Measurements from ENCODE around the gene KHDRBS2.

GRCh38 chr6:62288974-62289373 lies 2.9 kb upstream of the KHDRBS2 start:
- TF ChIP-seq, protein P1, sequence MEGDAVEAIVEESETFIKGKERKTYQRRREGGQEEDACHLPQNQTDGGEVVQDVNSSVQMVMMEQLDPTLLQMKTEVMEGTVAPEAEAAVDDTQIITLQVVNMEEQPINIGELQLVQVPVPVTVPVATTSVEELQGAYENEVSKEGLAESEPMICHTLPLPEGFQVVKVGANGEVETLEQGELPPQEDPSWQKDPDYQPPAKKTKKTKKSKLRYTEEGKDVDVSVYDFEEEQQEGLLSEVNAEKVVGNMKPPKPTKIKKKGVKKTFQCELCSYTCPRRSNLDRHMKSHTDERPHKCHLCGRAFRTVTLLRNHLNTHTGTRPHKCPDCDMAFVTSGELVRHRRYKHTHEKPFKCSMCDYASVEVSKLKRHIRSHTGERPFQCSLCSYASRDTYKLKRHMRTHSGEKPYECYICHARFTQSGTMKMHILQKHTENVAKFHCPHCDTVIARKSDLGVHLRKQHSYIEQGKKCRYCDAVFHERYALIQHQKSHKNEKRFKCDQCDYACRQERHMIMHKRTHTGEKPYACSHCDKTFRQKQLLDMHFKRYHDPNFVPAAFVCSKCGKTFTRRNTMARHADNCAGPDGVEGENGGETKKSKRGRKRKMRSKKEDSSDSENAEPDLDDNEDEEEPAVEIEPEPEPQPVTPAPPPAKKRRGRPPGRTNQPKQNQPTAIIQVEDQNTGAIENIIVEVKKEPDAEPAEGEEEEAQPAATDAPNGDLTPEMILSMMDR (optimal IDR thresholded peaks at IDR 0.05 in 1 of 3, IDR thresholded peaks at IDR 0.05 in 1 of 3, conservative IDR thresholded peaks at IDR 0.05 in 1 of 3; ENCODE audit: extremely low read depth in 1 of 3, insufficient read depth in 2 of 3, low read length in 3 of 3), result no peak
- TF ChIP-seq EZH2 (IDR thresholded peaks at IDR 0.05; ENCODE audit: low read length), result no peak
